GM23338 (cell line): ENCODE data around the gene S100A11. TPM values are rescaled to one million over a fixed set of nuclear protein-coding genes. Genes with fewer than 3 reads are reported as not detected.

Experiments
- ATAC-seq: fragments of 200-7000 bp; cut with Tn5 transposase; 3 replicates; pipeline ENCODE4 v1.9.1; 2020
- DNase-seq: peaks from one replicate; pipeline ENCODE4 v3.0.0-alpha.2; 2015; ENCODE audit warnings: low spot score
- H2AFZ ChIP-seq: fragments of 200-600 bp; sonication (generic); 2 replicates; pipeline ENCODE4 v1.8.0; 2016; ENCODE audit warnings: antibody characterized with exemption, mild to moderate bottlenecking, moderate library complexity
- H3F3A ChIP-seq: fragments of 200-600 bp; sonication (generic); replicated peaks from 2 replicates; pipeline ENCODE4 v1.8.0; 2017; ENCODE audit warnings: antibody characterized with exemption, mixed run types, low read depth
- H3K27ac ChIP-seq: fragments of 200-600 bp; sonication (generic); 2 replicates; pipeline ENCODE4 v1.6.1; 2016; ENCODE audit warnings: low read depth
- H3K27me3 ChIP-seq: fragments of 200-600 bp; sonication (generic); 2 replicates; pipeline ENCODE4 v1.8.0; 2016; ENCODE audit warnings: mild to moderate bottlenecking, mixed run types, moderate library complexity; ENCODE audit not compliant: insufficient read depth
- H3K36me3 ChIP-seq: fragments of 200-600 bp; sonication (generic); 2 replicates; pipeline ENCODE4 v1.8.0; 2016; ENCODE audit warnings: mild to moderate bottlenecking; ENCODE audit not compliant: insufficient read depth
- H3K4me1 ChIP-seq: fragments of 200-600 bp; sonication (generic); 2 replicates; pipeline ENCODE4 v1.8.0; 2016; ENCODE audit warnings: mild to moderate bottlenecking, moderate library complexity; ENCODE audit not compliant: insufficient read depth
- H3K4me2 ChIP-seq: fragments of 200-600 bp; sonication (generic); 2 replicates; pipeline ENCODE4 v1.7.1; 2017; ENCODE audit warnings: mixed run types
- H3K4me3 ChIP-seq: fragments of 200-600 bp; sonication (generic); 2 replicates; pipeline ENCODE4 v1.6.1; 2016; ENCODE audit warnings: mixed run types
- H3K79me2 ChIP-seq: fragments of 200-600 bp; sonication (generic); replicated peaks from 2 replicates; pipeline ENCODE4 v1.8.0; 2017; ENCODE audit warnings: mild to moderate bottlenecking; ENCODE audit not compliant: insufficient read depth
- H3K9me2 ChIP-seq: fragments of 200-600 bp; sonication (generic); 2 replicates; pipeline ENCODE4 v1.8.0; 2017; ENCODE audit not compliant: insufficient read depth
- H4K20me1 ChIP-seq: fragments of 200-600 bp; sonication (generic); replicated peaks from 2 replicates; pipeline ENCODE4 v1.8.0; 2017; ENCODE audit warnings: mild to moderate bottlenecking; ENCODE audit not compliant: insufficient read depth
- H3K27ac Mint-ChIP-seq: 2 replicates; pipeline ENCODE4 v1.8.0; 2020; ENCODE audit warnings: inconsistent platforms, mild to moderate bottlenecking, moderate library complexity, mixed read lengths
- H3K27me3 Mint-ChIP-seq: 3 replicates; pipeline ENCODE4 v1.8.0; 2022; ENCODE audit warnings: low read depth, mild to moderate bottlenecking, moderate library complexity, mixed read lengths, inconsistent platforms; ENCODE audit not compliant: insufficient read depth, poor library complexity
- H3K36me3 Mint-ChIP-seq: 3 replicates; pipeline ENCODE4 v1.8.0; 2021; ENCODE audit warnings: low read depth, mild to moderate bottlenecking, inconsistent platforms, moderate library complexity, mixed read lengths
- H3K4me1 Mint-ChIP-seq: 3 replicates; pipeline ENCODE4 v1.8.0; 2020; ENCODE audit warnings: mild to moderate bottlenecking, inconsistent platforms, mixed read lengths
- H3K4me3 Mint-ChIP-seq: 3 replicates; pipeline ENCODE4 v1.8.0; 2021; ENCODE audit warnings: moderate library complexity, mild to moderate bottlenecking, inconsistent platforms, mixed read lengths
- H3K9me3 Mint-ChIP-seq: 3 replicates; pipeline ENCODE4 v1.8.0; 2020; ENCODE audit warnings: moderate library complexity, mild to moderate bottlenecking, inconsistent platforms, mixed read lengths
- CREB1 ChIP-seq: fragments of 250-450 bp; sonication (Bioruptor Pico); IDR thresholded peaks from 2 replicates; pipeline ENCODE4 v1.5.0; 2020; ENCODE audit warnings: low read depth, mild to moderate bottlenecking, moderate library complexity
- CTCF ChIP-seq, 2 experiments: fragments of 200-600 bp in 1 of 2; sonication (generic) in 1 of 2; conservative IDR thresholded peaks; 2 replicates each; pipeline versions ENCODE4 v1.5.1 to v1.6.1; 2016 to 2017; ENCODE audit warnings: antibody characterized with exemption in 2 of 2, low read depth in 2 of 2, mild to moderate bottlenecking in 2 of 2, moderate library complexity in 1 of 2
- ETS1 ChIP-seq: IDR thresholded peaks from 2 replicates; pipeline ENCODE4 v1.6.1; 2016; ENCODE audit warnings: antibody characterized with exemption
- EZH2phosphoT487 ChIP-seq: fragments of 200-600 bp; sonication (generic); IDR thresholded peaks from one replicate; pipeline ENCODE4 v1.8.1; 2018; ENCODE audit warnings: antibody characterized with exemption; ENCODE audit not compliant: unreplicated experiment
- NANOG ChIP-seq: IDR thresholded peaks from 2 replicates; pipeline ENCODE4 v1.6.1; 2016; ENCODE audit warnings: antibody characterized with exemption, borderline replicate concordance
- POLR2AphosphoS5 ChIP-seq: IDR thresholded peaks from 2 replicates; pipeline ENCODE4 v1.6.1; 2016; ENCODE audit warnings: antibody characterized with exemption, low read depth
- STAT1 ChIP-seq: IDR thresholded peaks from one replicate; pipeline ENCODE4 v1.6.1; 2016; ENCODE audit warnings: antibody characterized with exemption; ENCODE audit not compliant: unreplicated experiment
- ZNF331 ChIP-seq: fragments of 250-450 bp; sonication (Bioruptor Pico); IDR thresholded peaks from 2 replicates; pipeline ENCODE4 v1.5.0; 2020; ENCODE audit warnings: low read depth, mild to moderate bottlenecking, moderate library complexity
- polyA plus RNA-seq: library from polyadenylated mRNA; unstranded; fragments of >200 nt; fragmentation: Nextera tagmentation; extraction: Ambion mirVana; gene quantifications from 2 replicates; pipeline ENCODE4 v1.2.1, GENCODE V29; 2016
- total RNA-seq: library from RNA; depleted of rRNA; stranded (reverse); fragments of >200 nt; shearing (Covaris generic); gene quantifications from 2 replicates; pipeline ENCODE4 v1.2.3, GENCODE V29; 2014

S100A11 gene
- total and polyA plus RNA-seq, 2 experiments from 2014 or later: 73.1 to 596 TPM

GRCh38 chr1:152048416-152049009 is 11.7 kb upstream of the S100A11 start (continued):
- no peak for TF ChIP-seq POLR2AphosphoS5
- TF ChIP-seq ZNF331 (CRISPR knock-in tag): no peak
- TF ChIP-seq STAT1: no peak

- ATAC-seq: peak; percentile 96
Observed at GRCh38 chr1:152047730-152048415, 11.1 kb upstream of the S100A11 start.

More at GRCh38 chr1:152047730-152048415, 11.1 kb upstream of the S100A11 start:
- peaks cover 9% of the 10 kb centered on the region for H3F3A ChIP-seq
- Mint-ChIP-seq H3K4me1 (peaks cover 34% of the 10 kb centered on the region), H3K4me3 (peak overlapping the region; percentile 63), H3K27ac (peak overlapping the region; percentile 96), H3K9me3 (no peaks in the 10 kb centered on the region), H3K36me3 (no peaks in the 10 kb centered on the region), H3K27me3 (peaks cover 12% of the 10 kb centered on the region)
- H3K27ac ChIP-seq: peak overlapping the region; percentile 81
- H3K9me2 ChIP-seq: peaks cover 5% of the 10 kb centered on the region
- no peaks in the 10 kb centered on the region for H3K27me3 ChIP-seq
- no peaks in the 10 kb centered on the region for H4K20me1 ChIP-seq
- peak overlapping the region; percentile 69 for H3K4me2 ChIP-seq
- TF ChIP-seq CTCF (conservative IDR thresholded peaks at IDR 0.05; ENCODE audit: low read depth in 2 of 2) (peak; percentile 58 to 67), POLR2AphosphoS5 (peak; percentile 30; the same call in 1 of the 2 replicates), CREB1 (CRISPR knock-in tag) (peak; percentile 32; the same call in 1 of the 2 replicates), EZH2phosphoT487 (no peak), ETS1 (no peak), NANOG (no peak)
- H3K4me3 ChIP-seq: peak overlapping the region; percentile 36; the same call in 1 of the 2 replicates
- no peaks in the 10 kb centered on the region for H3K36me3 ChIP-seq
- peak overlapping the region; percentile 14 for H2AFZ ChIP-seq
- peaks cover 37% of the 10 kb centered on the region for H3K4me1 ChIP-seq
- no peaks in the 10 kb centered on the region for H3K79me2 ChIP-seq
- peak; percentile 87 for DNase-seq
